Measurements from ENCODE around the gene TAS2R60.
"Not testable (repeated sequence)": the region's sequence is repeated elsewhere in the genome, so short reads cannot be mapped to it uniquely, and the experiment has no call there.

TAS2R60 gene

DNA sequence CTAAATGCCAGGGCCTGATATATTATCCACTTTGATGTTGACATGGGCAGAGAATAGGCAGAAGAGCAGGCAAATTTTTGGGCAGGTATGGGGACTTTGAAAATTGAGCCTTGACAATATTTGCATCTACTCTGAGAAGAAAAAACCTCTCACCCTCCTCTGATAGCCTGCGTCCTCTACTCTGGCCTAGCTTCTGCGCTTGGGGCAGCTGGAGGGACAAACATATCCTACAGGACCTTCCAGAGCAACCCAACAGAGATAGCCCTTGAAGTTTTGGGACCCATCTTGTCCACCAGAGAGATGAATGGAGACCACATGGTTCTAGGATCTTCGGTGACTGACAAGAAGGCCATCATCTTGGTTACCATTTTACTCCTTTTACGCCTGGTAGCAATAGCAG is at the start of gene TAS2R60:
TSS of gene TAS2R60 (plus strand) at position 301 of the 400 bp plus-strand sequence. CDS start at position 301, 0 bp downstream.
- no peak for DNase-seq (ENCODE audit: low read depth in 2 of 2)

GRCh38 chr7:143394068-143394467 is 49.2 kb upstream of the TAS2R60 start:
- no peak for DNase-seq (ENCODE audit: low read depth in 2 of 2)

- DNase-seq (ENCODE audit: low read depth in 2 of 2) = no peak
Observed at GRCh38 chr7:143394777-143395176, 48.5 kb upstream of the TAS2R60 start.

- no peak for DNase-seq (ENCODE audit: low read depth in 2 of 2)
Observed at GRCh38 chr7:143395187-143396149, 47.8 kb upstream of the TAS2R60 start.

- no peak for DNase-seq (ENCODE audit: low read depth in 2 of 2)
Observed at GRCh38 chr7:143396182-143396581, 47.1 kb upstream of the TAS2R60 start.

DNA sequence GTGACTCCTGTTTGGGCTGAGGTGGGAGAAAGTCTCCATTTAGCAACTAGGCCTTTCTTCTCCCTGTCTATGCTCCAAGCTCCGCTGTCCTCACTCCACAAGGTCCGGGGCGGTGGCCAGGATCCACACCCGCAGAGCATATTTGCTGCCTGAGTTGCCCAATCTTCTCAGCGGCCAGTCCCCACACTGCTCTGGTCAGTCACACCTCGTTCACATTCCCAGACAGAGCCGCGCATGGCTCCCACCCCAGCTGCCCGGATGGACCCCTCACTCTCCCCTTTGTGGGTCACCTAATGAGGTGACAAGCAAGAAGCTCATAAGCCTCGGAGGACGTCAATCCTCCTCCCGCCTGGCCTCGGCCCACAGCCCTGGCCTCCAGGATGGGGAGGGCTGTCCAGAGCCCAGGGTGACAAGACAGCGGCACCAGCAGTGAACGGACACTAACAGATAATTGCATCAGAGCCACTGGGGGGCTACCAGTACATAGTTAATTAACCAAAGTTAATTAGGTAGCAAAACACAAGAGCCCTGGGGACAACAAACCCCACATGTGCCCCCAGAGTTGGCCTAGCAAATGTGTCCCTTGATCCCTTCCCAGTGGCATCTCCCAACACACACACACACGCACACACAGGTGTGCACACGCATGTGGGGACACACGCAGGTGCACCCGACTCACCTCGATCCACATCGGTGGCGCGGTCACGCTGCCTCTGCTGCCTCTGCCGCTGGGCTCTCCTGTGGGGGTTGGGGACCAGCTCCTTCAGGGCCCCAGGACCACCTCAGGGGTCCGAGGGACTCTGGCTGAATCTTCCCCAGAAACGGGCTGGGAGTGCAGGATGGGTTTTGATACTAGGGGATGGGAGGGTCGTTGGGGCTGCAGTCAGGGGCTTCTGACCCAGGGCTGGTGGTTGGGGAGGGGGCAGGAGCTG is 46.4 kb upstream of the TAS2R60 start:
- DNase-seq (ENCODE audit: low read depth in 2 of 2) = no peak

DNA sequence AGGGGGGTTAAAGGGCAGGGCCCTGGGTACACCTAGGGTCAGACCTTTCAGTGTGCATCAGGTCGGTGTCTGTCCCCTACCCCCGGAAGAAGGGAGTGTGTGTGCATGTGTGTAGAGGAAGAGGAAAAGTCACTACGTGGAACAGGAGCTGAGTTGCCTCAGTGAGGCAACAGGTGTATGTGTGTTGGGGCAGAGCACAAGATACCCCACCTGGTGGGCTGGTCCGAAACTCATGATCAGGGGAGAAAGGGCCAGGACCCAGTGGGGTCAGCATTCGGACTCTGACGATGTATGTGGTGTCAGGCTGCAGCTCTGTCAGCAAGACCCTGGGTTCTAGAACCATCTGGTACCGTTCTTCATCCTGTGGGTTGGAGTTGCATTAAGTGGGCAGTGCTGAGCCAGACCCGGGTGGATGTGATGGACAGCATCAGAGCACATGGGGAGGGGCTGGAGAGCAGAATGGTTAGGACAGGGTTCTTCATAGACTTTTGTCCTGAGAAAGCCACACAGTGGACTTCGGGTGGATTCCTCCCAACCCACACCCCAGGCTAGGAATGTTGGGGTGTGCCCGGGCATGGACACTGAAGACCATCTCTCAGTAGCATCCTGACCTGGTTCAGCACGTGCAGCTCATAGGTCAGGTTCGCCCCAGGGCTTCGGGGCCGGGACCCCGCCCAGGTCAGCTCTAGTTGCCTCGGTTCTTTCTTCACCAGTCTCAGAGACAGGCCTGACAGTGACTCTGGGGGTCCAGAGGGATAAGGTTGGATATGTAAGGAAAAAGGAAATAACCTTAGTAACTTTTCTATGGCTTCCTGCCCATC is 45.3 kb upstream of the TAS2R60 start:
- no peak for DNase-seq (ENCODE audit: low read depth in 2 of 2)

- DNase-seq (ENCODE audit: low read depth in 2 of 2) = no peak
Observed at GRCh38 chr7:143398616-143399015, 44.6 kb upstream of the TAS2R60 start.

DNA sequence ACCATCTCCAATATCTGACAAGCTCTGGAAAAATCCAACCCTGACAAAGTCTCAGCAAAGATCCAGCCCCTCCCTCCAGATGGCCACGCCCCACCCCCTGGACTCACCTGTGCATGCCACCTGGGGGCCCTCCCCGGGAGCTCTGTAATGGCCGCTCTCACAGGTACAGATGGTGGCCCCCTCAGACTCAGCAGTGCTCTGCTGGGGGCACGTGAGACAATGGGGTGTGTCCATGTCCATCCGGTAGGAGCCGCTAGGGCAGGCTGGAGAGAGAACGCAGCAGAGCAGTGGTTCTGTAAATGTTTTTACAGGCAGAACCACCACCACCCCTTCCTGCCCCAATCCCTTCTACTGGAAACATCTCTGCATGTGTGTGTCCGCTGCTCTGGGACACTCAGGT is 44.1 kb upstream of the TAS2R60 start:
- no peak for DNase-seq (ENCODE audit: low read depth in 2 of 2)

DNA sequence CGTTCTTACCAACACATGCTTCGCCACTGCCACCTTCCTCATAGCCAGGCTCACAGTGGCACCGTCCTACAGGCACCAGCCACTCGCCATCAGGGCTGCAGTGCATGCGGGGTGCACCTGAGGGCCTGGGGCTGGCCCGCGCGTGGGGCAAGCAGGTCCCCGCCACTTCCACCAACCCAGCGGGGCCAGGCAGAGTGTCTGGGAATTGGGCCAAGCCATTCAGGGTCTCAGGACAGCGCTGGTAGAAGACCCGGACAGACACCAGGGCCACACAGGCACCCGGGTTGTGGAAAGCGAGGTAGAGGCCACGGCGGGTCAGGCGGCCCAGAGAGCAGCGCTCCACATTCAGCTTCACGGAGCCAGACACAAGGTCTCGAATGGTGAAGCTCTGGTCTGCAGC is 43.6 kb upstream of the TAS2R60 start:
- DNase-seq (ENCODE audit: low read depth in 2 of 2) = no peak

DNA sequence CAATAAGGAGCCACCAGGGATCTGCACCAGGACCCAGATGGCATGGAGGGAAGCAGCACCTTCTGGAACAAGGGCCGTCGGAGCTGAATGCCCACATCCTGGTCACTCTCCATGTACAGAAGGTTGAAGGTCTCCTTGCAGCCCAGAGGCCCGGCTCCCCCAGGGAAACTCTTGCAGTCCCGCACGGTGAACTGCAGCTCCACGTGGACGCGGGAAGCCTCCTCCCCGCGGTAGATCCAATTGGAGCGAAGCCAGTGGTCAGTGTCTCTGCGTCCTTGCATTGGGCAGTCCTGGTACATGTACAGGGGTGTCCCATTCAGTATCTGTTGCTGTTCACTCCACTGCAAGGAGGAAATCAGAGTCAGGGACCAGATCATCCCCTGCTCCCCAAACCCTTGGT is 42.0 kb upstream of the TAS2R60 start:
- DNase-seq (ENCODE audit: low read depth in 2 of 2) = no peak

DNA sequence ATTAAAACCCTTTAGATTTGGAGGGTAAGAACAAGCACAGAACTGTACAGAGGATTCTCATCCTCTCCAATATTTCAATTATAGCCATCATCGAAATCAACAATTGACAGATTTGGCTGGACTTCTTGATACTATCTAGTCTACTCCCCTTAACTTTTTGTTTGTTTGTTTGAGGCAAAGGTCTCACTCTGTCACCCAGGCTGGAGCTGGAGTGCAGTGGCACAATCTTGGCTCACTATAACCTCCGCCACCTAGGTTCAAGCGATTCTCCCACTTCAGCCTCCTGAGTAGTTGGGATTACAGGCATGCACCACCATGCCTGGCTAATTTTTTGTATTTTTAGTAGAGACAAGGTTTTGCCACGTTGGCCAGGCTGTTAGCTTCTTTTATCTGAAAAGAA is 41.0 kb upstream of the TAS2R60 start:
- DNase-seq (ENCODE audit: low read depth in 2 of 2) = not testable (repeated sequence)

DNA sequence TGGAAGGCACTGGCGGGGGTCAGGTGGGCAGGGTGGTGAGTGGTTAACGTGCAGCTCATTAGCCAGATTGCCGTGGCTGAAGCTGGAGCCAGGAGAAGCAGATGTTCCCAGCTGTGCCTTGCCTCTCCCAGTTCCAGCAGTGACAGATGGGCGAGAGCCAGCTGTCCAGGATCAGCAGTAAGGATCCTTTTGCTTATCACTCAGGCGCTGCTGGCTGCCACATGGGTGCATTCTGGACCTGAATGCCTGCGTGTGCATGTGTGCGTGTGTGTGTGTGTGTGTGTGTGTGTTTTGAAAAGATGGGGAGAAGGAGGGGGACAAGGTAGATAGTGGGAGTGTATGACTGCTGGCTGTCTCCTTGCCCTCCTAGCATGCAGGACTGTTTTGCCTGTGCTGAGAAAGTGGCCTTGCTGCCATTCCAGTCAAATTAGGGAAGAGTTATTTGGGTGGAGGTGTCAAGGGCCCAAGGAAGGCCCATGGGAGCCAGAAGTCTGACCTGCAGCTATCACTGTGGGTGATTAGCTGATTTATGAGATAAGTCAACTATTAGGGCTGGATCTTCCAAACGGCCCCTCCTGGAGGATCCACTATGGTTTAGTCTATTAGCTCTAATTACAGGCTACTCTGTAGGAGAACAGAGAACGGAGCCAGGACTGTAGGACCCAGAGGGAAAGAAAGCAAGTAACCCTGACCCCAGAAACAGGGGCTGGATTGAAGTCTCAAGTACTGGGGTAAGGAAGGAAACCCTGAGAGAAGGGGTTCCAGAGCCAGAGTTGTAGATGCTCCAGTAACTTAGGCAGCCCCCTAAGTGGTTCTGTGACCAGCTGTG is 37.9 kb upstream of the TAS2R60 start:
- no peak for DNase-seq (ENCODE audit: low read depth in 2 of 2)

- DNase-seq (ENCODE audit: low read depth in 2 of 2) = no peak
Observed at GRCh38 chr7:143406002-143406357, 37.3 kb upstream of the TAS2R60 start.

GRCh38 chr7:143407287-143408251 is 35.7 kb upstream of the TAS2R60 start:
- DNase-seq (ENCODE audit: low read depth in 2 of 2) = no peak

DNA sequence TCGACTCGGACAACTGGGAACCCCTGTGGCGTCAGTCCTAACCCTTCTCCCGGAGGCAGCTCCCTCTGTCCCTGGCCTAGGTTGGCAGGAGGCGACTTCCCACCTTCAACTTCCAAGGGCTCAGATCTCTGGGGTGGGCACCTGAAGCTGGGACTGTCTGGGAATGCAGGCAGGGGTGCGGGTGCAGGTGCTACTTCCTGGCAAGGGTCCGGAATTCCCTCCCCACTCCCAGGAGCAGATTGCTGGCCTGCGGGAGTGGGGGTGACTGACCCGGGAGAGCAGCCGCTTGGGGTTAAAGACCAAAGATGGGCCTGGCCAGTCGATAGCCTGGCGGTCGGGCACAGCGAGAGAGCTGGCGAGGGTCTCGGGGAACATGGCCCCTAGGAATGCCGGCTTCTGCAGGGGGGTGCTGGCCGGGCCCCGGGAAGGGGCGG is 35.0 kb upstream of the TAS2R60 start:
- no peak for DNase-seq (ENCODE audit: low read depth in 2 of 2)

GRCh38 chr7:143408686-143409561 is 34.3 kb upstream of the TAS2R60 start, which contains the start of gene EPHA1:
Gene EPHA1 (minus strand): TSS chr7:143408856. CDS start chr7:143408805, 51 bp downstream.
- DNase-seq (ENCODE audit: low read depth in 2 of 2) = no peak

DNA sequence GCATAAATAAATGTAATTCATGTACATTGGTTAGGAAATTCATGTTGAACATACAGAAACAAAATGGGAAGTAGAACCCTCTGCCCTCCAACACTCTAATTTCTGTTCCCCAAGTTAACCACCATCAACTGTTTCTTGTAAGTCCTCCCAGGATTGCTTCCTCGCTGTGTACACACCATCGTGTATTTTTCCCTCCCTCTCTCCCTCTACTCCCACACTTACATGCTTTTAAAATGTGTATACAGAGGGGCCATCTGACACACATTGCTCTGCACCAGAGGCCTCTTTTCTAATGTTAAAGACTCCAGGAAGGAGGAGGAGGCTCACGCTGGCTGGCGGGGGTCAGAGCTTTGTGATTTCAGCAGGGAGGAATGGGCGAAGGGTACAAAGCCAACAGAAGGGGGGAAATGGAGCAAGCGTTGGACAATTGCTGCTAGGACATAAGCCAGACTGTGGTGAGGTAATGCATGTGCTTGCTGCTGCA is 32.7 kb upstream of the TAS2R60 start:
- DNase-seq (ENCODE audit: low read depth in 2 of 2) = peak in 1 of 2 experiments; percentile 41
